ENCODE data around the gene CLRN1.

DNA sequence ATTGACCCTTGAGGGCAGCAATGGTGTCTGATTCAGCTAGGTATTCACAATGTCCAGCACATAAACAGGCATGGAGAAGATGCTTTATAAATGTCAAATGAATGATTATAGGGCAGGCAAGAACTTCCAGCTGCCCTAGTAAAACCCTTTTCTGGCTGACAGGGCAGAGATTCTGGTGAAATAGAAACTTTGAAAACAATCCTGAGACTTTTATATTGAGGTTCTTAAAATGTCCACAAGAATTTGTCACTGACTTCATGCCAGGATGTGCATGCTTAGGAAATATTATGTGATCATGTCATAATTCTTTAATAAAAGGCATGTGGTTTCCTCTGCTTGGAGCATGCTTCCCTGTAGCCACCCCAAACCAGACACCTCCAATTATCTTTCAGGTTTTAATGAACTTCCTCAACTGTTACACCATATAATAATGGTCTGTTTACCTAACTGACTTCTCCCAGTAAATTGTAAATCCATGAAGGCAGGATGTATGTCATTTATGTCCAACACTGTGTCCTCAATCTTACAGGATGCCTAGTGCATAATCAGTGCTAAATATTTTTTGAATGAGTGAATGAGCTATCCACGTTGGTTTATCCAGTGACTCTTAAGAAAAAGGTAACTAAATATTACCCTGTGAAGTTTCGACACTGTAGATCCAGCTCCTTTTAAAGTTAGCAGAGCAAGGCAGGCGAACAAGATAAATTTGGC, 43.4 kb upstream of the CLRN1 start:
- TF ChIP-seq, protein P1, sequence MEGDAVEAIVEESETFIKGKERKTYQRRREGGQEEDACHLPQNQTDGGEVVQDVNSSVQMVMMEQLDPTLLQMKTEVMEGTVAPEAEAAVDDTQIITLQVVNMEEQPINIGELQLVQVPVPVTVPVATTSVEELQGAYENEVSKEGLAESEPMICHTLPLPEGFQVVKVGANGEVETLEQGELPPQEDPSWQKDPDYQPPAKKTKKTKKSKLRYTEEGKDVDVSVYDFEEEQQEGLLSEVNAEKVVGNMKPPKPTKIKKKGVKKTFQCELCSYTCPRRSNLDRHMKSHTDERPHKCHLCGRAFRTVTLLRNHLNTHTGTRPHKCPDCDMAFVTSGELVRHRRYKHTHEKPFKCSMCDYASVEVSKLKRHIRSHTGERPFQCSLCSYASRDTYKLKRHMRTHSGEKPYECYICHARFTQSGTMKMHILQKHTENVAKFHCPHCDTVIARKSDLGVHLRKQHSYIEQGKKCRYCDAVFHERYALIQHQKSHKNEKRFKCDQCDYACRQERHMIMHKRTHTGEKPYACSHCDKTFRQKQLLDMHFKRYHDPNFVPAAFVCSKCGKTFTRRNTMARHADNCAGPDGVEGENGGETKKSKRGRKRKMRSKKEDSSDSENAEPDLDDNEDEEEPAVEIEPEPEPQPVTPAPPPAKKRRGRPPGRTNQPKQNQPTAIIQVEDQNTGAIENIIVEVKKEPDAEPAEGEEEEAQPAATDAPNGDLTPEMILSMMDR (conservative IDR thresholded peaks at IDR 0.05; ENCODE audit: low read length) = no peak
- no peak for TF ChIP-seq EZH2phosphoT487 (IDR thresholded peaks at IDR 0.05; ENCODE audit: borderline replicate concordance, low read depth, low read length)
